ENCODE data around the gene GPR149. TPM values are rescaled to one million over a fixed set of nuclear protein-coding genes. Genes with fewer than 3 reads are reported as not detected.

GPR149 gene
- polyA plus RNA-seq, 3 donors: not detected

DNA sequence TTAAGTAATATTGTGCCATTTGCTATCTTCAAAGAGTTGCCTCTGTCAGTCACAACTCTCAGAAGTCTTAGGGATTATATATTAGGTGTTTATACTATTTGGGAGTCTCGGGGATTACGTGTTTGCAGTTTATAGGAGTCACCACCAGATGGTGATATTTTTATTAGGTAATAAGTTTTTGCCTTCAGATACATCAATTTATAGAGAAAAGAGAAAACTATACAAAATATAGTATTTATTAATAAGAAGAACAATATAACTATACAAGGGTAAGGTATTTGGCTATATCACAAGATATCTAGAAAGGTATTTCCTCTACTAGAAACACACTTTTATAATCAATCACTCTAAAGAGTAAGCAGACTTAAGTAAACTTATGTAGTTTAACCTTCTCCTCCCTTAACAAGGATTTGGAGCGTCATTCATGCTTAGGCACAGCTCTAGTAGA lies 95.0 kb downstream of the GPR149 start:
- H4K20me1 ChIP-seq (ENCODE audit: insufficient read depth, low read length): no peaks in the 10 kb centered on the region
- no peaks in the 10 kb centered on the region for H3K27me3 ChIP-seq (ENCODE audit: control insufficient read depth in 2 of 2, insufficient read depth in 2 of 2, low read length in 2 of 2)
- H3K4me3 Mint-ChIP-seq: no peak overlapping the region
- no peak overlapping the region for H3K4me2 ChIP-seq (replicated peaks; ENCODE audit: extremely low read depth, low read length, poor library complexity, severe bottlenecking)
- no peaks in the 10 kb centered on the region for H3K36me3 Mint-ChIP-seq
- no peak overlapping the region for H3K27ac Mint-ChIP-seq
- no peak overlapping the region for H3K4me3 ChIP-seq (replicated peaks in 1 of 3; ENCODE audit: low read depth in 2 of 3, low read length in 3 of 3)
- no peak overlapping the region for H3K27ac ChIP-seq (ENCODE audit: low read depth in 1 of 2, low read length in 2 of 2)
- no peak overlapping the region for H3K9ac ChIP-seq (ENCODE audit: insufficient read depth, low read length, poor library complexity, severe bottlenecking)
- intact Hi-C loops (cut with micrococcal nuclease): loop anchor here (10.0 kb wide), 2 partner anchors 990 to 1370 kb away; no protein-coding TSS in a partner anchor
- H3K4me1 Mint-ChIP-seq: peaks cover 3% of the 10 kb centered on the region
- DNase-seq: peak; percentile 7 to 49 (median 29)
- no peaks in the 10 kb centered on the region for H3K9me3 Mint-ChIP-seq
- H3K4me1 ChIP-seq (ENCODE audit: control insufficient read depth in 1 of 2, insufficient read depth in 2 of 2, low read length in 2 of 2): no peaks in the 10 kb centered on the region
- no peaks in the 10 kb centered on the region for H3K79me2 ChIP-seq (ENCODE audit: insufficient read depth, low read length)
- H3K9me3 ChIP-seq (replicated peaks in 1 of 2; ENCODE audit: control insufficient read depth in 1 of 2, insufficient read depth in 1 of 2, low read length in 2 of 2): no peaks in the 10 kb centered on the region
- TF ChIP-seq, protein P1, sequence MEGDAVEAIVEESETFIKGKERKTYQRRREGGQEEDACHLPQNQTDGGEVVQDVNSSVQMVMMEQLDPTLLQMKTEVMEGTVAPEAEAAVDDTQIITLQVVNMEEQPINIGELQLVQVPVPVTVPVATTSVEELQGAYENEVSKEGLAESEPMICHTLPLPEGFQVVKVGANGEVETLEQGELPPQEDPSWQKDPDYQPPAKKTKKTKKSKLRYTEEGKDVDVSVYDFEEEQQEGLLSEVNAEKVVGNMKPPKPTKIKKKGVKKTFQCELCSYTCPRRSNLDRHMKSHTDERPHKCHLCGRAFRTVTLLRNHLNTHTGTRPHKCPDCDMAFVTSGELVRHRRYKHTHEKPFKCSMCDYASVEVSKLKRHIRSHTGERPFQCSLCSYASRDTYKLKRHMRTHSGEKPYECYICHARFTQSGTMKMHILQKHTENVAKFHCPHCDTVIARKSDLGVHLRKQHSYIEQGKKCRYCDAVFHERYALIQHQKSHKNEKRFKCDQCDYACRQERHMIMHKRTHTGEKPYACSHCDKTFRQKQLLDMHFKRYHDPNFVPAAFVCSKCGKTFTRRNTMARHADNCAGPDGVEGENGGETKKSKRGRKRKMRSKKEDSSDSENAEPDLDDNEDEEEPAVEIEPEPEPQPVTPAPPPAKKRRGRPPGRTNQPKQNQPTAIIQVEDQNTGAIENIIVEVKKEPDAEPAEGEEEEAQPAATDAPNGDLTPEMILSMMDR (IDR thresholded peaks at IDR 0.05): peak; percentile 82
- H2AFZ ChIP-seq (ENCODE audit: insufficient read depth, low read depth, low read length, poor library complexity, severe bottlenecking): no peak overlapping the region
- H3K27me3 Mint-ChIP-seq (ENCODE audit: low read depth in 3 of 3): no peaks in the 10 kb centered on the region
- H3K36me3 ChIP-seq (replicated peaks in 1 of 2; ENCODE audit: control insufficient read depth in 1 of 2, insufficient read depth in 2 of 2, low read length in 2 of 2): no peaks in the 10 kb centered on the region
- WGBS (ENCODE audit: insufficient coverage): 80% methylated on average over 1 of the region's 3 CpGs

- intact Hi-C loops (cut with micrococcal nuclease): loop anchor here in 1 of 2 donors (10.0 kb wide), 1 partner anchor 1537 kb away; no protein-coding TSS in a partner anchor
- H3K4me2 ChIP-seq (replicated peaks; ENCODE audit: extremely low read depth, low read length, poor library complexity, severe bottlenecking): no peak overlapping the region
- no peak for DNase-seq
- H3K9me3 ChIP-seq (replicated peaks in 1 of 2; ENCODE audit: control insufficient read depth in 1 of 2, insufficient read depth in 1 of 2, low read length in 2 of 2): no peaks in the 10 kb centered on the region
- H3K4me3 ChIP-seq (replicated peaks in 1 of 3; ENCODE audit: low read depth in 2 of 3, low read length in 3 of 3): no peak overlapping the region
- peaks cover 9 to 13% of the 10 kb centered on the region in 2 donors for H3K4me1 ChIP-seq (ENCODE audit: control insufficient read depth in 1 of 2, insufficient read depth in 2 of 2, low read length in 2 of 2)
- H4K20me1 ChIP-seq (ENCODE audit: insufficient read depth, low read length): no peaks in the 10 kb centered on the region
- H3K79me2 ChIP-seq (ENCODE audit: insufficient read depth, low read length): peaks cover 13% of the 10 kb centered on the region
- H3K27me3 ChIP-seq (ENCODE audit: control insufficient read depth in 2 of 2, insufficient read depth in 2 of 2, low read length in 2 of 2): no peaks in the 10 kb centered on the region
- H2AFZ ChIP-seq (ENCODE audit: insufficient read depth, low read depth, low read length, poor library complexity, severe bottlenecking): peak overlapping the region; percentile 8
- H3K27ac ChIP-seq (ENCODE audit: low read depth in 1 of 2, low read length in 2 of 2): no peak overlapping the region
- no peaks in the 10 kb centered on the region for H3K36me3 Mint-ChIP-seq
- H3K36me3 ChIP-seq (replicated peaks in 1 of 2; ENCODE audit: control insufficient read depth in 1 of 2, insufficient read depth in 2 of 2, low read length in 2 of 2): no peaks in the 10 kb centered on the region
- no peak overlapping the region for H3K27ac Mint-ChIP-seq
- TF ChIP-seq, protein P1 (IDR thresholded peaks at IDR 0.05): no peak
- H3K9ac ChIP-seq (ENCODE audit: insufficient read depth, low read length, poor library complexity, severe bottlenecking): no peak overlapping the region
- H3K4me3 Mint-ChIP-seq: no peak overlapping the region
- H3K4me1 Mint-ChIP-seq: peaks cover 5% of the 10 kb centered on the region
- H3K9me3 Mint-ChIP-seq: no peaks in the 10 kb centered on the region
- peaks cover 0 to 3% (median 2%) of the 10 kb centered on the region in 3 donors for H3K27me3 Mint-ChIP-seq (ENCODE audit: low read depth in 3 of 3)
Observed at GRCh38 chr3:154327871-154328270, 102.1 kb downstream of the GPR149 start.

Data from CD14-positive monocyte (primary cell).